ENCODE data around the gene TERB2.
"Not testable (repeated sequence)": the region's sequence is repeated elsewhere in the genome, so short reads cannot be mapped to it uniquely, and the experiment has no call there.

The TERB2 gene

GRCh38 chr15:45003731-45004410 lies 47.4 kb downstream of the TERB2 start:
- DNase-seq = not testable (repeated sequence)

- not testable (repeated sequence) for DNase-seq
Observed at GRCh38 chr15:45004590-45005175, 48.2 kb downstream of the TERB2 start.

DNA sequence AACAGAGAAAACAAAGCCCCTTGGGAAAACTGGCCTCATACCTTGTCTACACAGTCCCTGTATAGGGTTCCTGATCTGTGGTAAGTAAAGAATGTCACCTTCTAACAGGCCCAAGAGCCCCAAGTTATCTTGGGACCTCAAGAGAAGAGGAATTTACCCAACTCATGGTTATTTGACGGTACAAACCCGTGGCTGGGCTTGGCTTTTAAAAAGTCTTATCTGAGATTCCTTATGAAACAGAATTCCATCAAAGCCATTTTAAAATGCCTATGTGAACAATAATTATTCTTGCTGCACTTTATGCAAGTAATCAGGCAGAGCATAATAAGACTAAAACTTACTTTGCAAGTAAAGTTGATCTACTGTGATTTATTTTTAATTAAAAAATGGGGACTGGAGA lies 52.6 kb downstream of the TERB2 start:
- DNase-seq = no peak

GRCh38 chr15:45015114-45015513 lies 58.6 kb downstream of the TERB2 start:
- DNase-seq = not testable (repeated sequence)

GRCh38 chr15:45020222-45020900 lies 63.9 kb downstream of the TERB2 start:
- not testable (repeated sequence) for DNase-seq

DNA sequence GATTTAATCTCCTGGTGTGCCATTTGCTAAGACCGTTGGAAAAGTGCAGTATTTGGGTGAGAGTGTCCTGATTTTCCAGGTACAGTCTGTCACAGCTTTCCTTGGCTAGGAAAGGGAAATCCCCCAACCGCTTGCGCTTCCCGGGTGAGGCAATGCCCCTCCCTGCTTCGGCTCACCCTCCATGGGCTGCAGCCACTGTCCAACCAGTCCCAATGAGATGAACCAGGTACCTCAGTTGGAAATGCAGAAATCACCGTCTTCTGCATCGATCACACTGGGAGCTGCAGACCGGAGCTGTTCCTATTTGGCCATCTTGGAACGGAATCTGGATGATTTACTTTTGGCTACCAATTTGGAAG lies 64.4 kb downstream of the TERB2 start:
- not testable (repeated sequence) for DNase-seq

GRCh38 chr15:45021348-45021747 lies 64.9 kb downstream of the TERB2 start:
- DNase-seq = no peak

DNA sequence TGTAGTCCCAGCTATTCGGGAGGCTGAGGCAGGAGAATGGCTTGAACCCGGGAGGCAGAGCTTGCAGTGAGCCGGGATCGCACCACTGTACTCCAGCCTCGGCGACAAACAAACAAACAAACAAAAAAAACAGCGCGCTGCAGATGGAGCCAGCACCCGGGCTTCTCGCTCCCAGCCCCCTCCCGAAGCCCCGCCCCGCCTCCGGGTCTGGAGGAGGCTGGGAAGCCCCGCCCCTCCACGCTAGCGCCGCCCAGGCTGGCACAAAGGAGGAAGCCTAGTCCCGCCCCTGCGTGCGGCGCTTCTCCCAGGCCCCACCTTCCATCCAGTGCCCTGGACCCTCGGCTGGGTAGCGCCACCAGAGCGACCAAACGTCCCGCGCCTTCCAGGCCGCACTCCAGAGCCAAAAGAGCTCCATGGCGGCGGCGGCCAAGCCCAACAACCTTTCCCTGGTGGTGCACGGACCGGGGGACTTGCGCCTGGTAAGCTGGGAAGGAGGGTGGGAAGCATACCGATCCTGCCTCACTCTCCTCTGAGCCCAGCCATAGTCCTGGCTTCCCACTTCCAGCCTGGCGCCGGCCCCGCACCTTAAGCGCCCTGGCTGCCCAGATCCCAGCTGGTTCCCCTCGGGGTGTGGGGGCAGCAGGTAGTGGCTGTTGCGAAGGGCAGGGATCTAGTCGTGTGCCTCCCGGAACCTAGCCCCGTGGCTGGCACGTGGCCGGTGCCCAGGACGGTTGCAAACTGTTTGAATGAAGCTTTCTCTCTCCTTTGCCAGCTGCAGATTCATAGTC lies 66.6 kb downstream of the TERB2 start, which contains the start of gene SORD:
Gene SORD, plus strand, starts transcription at position 325 of the 788 bp plus-strand sequence. Its CDS starts 89 bp downstream, at position 414.
- peak; percentile 91 for DNase-seq

DNA sequence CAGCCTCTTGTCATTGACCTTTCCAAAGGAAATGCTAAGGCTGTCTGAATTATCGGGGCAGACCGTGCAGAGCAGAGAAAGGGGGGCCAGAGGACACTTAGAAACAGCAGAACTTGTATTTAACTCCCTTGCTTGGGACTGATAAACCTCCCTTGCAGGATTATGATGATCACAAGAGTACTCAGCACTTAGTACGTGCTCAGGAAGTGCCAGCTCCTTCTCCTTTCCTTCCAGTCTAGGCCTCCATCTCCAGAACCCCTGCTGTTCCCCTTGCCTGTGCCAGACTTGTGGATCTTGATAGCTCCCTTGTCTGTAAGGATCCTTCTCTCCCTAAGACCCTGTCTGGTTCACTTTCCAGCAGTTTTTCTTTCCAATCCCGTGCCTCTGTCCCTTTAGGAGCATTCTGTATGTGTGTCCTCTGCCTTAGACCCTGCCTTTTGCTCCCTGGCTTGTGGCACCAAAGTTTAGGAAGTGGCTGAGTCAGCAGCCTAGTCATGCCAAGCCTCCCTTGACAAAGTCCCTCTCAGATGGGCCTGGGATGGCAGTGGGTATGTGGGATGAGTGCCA lies 67.3 kb downstream of the TERB2 start:
- no peak for DNase-seq

GRCh38 chr15:45024649-45025048 lies 68.2 kb downstream of the TERB2 start:
- not testable (repeated sequence) for DNase-seq

GRCh38 chr15:45025627-45026026 lies 69.1 kb downstream of the TERB2 start:
- DNase-seq = not testable (repeated sequence)

DNA sequence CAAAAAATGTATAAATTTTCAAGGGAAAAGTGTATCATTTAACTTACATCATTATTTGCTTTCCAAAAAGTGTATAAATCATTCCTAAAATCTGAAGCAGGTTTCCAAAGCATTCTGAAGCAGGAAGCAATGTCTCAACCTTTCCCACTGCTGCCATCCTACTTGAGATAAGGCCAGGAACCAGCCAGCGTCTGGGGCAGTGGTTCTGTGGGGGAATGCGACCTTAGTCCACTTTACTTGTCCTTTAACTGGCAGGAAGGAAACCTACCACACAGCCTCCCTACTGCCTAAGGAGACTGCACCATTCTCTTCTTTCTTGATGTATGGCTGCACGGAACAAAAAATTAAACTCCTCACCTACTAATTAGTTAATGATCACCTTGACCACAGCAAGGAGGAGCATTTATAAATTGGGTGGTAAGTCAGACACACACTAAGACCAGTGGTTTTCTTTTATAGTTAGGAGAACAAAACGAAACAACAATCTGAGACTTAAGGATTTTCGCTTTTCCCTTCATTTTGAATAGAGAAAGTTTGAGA lies 70.2 kb downstream of the TERB2 start:
- no peak for DNase-seq

DNA sequence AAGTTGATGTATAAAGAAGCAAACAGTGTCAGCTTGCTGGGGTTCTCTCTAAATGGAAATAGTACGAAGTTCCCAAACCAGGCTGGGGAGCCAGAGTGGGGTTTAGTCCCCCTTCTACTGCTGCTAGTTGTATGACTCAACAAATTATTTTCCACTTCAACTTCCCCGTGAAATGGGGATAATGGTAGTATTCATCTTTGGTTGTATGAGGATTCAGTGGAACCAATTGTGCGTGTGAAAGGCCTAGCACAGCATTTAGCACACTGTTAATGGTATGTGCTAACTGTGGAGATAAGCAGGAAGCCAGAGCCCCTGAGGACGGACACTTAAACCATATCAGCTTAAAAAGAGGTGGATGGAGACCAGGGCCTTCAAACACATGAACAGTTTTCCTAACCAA lies 70.7 kb downstream of the TERB2 start:
- no peak for DNase-seq
